Measurements from ENCODE around the gene DCX.

GRCh38 chrX:111372086-111372485 is 39.9 kb downstream of the DCX start:
- TF ChIP-seq, protein P1, sequence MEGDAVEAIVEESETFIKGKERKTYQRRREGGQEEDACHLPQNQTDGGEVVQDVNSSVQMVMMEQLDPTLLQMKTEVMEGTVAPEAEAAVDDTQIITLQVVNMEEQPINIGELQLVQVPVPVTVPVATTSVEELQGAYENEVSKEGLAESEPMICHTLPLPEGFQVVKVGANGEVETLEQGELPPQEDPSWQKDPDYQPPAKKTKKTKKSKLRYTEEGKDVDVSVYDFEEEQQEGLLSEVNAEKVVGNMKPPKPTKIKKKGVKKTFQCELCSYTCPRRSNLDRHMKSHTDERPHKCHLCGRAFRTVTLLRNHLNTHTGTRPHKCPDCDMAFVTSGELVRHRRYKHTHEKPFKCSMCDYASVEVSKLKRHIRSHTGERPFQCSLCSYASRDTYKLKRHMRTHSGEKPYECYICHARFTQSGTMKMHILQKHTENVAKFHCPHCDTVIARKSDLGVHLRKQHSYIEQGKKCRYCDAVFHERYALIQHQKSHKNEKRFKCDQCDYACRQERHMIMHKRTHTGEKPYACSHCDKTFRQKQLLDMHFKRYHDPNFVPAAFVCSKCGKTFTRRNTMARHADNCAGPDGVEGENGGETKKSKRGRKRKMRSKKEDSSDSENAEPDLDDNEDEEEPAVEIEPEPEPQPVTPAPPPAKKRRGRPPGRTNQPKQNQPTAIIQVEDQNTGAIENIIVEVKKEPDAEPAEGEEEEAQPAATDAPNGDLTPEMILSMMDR (IDR thresholded peaks at IDR 0.05; ENCODE audit: poor library complexity): no peak
- no peak for TF ChIP-seq EZH2phosphoT487 (IDR thresholded peaks at IDR 0.05; ENCODE audit: low read depth, severe bottlenecking, unreplicated experiment)

Measured in hepatocyte (in vitro differentiated cells).